GM19351 (cell line): ENCODE measurements around the gene DYNLT2.
"Not testable (repeated sequence)": the region's sequence is repeated elsewhere in the genome, so short reads cannot be mapped to it uniquely, and the experiment has no call there.

Experiments used
- ATAC-seq: cut with Tn5 transposase; IDR thresholded peaks from one replicate; pipeline ENCODE4 v1.9.1; 2021; ENCODE audit warnings: mild to moderate bottlenecking, moderate library complexity; ENCODE audit not compliant: unreplicated experiment

DYNLT2 gene

DNA sequence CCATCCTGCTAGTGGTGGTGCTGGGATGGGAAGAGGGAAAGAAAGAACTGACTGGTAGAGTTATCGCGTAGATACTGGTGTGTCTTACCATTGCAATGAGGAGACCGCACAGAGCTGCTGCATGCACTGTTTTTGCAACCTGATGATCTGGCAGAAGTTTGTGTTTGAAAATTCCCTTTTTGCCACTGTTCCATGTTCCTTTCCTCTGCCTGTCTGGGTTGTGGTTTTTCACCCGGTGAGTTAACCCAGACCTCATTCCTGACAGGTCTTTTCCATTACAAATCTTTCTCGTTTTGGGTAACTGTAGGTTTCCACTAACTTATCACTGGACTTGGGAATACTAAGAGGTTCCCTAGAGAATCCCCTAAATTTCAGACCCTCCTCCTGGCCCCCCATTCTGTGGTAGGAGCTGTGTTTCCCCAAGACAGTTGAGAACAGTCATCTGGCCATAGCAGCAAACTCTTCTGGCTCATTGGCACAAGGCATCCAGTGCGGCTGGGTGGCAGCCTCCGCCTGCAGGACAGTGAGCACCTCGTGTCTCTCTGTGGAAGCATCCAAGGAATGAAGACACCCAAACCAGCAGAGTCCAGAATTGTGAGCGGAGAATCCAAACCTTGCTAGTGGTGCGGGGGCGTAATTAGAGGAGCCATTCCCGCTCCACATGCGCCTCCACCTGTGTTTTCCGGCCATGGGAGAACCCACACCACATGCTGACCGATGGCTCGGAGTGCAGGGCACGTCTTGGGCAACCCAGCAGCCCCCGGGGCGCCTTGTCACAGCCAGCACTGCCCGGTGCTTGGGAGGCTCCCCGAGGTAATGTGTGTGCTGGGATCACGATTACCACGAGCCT lies 32.8 kb upstream of the DYNLT2 start:
- ATAC-seq: no peak

DNA sequence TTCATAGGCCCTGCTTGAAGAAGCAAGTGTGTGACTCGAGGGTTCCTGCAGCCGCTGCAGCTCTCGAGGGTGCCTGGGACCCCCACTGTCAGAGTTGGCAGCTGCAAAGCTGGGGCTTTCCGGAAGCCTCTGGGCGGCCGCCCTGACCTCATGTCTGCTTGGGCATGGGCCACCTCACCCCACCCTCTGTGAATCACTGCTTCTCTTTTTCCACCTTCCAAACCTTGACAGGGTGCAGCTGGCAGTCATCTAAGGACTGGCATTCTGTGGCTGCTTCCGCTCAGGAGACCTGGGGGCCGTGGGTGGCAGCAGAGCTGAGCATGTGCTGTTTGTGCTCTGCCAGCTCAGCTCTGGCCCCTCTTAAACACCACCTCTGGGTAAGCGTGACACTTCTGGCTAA lies 32.0 kb upstream of the DYNLT2 start:
- no peak for ATAC-seq

DNA sequence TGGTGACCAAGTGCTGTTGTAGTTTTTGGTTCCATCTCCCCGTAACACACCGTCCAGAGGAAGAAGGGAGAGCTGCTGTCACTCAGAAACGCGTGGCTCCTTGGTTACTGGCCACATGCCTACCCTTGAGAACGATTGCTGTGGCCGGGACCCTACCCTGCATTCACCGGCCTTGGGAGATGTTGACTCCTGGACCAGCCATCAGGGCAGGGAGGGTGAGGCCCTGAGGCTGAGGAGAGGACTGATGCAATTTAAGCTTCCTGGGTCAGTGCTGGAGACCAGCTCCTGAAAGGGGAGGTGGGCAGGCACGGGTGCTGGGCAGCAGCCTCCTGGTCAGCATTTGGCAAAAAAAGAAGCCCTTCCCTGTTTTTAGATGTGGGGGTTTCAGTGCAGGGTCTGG lies 31.6 kb upstream of the DYNLT2 start:
- ATAC-seq: no peak

DNA sequence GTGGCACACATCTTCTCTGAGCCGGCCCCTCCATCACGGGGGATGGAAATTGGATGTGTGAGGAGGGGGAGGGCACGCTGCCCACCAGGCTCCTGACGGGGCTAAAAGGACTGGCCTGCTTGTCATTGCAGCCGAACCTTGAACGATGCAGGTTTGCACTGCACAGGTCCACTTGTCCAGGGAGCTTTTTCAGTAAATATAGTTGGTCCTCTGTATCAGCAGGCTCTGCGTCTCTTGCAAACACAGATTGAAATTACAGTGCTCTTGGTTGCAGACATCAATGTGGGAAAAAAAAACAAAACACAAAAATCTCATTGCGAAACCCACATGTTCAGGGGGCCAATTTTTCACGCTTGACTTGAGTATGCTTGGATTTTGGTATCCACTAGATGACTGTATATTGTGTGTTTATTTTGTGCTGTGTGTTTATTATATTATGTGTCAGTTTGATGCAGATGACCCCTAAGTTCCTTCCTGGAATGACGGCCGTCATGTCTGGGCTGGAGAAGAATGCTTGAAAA lies 29.3 kb upstream of the DYNLT2 start:
- no peak for ATAC-seq

DNA sequence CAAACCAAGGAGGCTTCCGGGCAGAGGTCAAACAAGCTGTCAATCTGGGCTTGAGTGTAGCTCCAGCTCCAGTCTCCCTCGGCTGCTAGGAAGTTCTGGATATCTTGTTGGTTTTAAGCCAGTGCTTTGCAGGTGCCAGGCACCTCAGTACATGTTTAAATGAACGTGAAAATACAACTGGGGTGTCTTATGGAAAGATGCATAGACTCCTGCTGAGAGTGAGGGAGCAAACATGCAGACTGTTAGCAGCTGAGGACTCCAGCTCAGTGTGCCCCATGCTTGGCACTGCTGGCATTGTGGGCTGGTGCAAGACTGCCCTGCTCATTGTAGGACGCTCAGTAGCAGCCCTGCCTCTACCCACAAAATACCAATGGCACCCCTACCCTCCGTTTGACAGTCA lies 28.5 kb upstream of the DYNLT2 start:
- ATAC-seq: no peak

DNA sequence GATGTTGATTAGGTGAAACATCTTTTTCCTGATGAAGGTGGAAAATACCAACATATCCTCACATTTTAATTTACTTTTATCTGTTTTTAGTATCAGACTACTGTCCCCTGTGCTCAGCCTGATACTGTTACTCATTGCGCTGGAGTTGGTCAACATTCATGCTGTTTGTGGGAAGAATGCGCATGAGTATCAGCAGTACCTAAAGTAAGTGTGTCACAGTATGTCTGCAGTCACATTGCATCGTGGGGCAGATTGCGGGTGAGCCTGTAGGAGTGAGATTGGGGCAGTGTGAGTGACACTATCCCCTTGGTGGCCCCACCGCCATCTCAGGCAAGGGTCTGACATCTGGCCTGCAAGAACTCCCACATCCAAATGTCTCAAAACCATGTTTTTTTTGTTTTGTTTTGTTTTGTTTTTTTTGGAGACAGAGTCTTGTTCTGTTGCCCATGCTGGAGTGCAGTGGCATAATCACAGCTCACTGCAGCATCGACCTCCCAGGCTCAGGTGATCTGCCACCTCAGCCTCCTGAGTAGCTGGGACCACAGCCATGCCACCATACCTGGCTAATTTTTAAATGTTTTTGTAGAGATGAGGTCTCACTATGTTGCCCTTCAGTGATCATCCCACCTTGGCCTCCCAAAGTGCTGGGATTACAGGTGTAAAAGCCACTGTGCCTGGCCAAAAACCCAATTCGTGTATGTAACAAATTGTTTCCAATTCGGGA lies 27.9 kb upstream of the DYNLT2 start:
- no peak for ATAC-seq

DNA sequence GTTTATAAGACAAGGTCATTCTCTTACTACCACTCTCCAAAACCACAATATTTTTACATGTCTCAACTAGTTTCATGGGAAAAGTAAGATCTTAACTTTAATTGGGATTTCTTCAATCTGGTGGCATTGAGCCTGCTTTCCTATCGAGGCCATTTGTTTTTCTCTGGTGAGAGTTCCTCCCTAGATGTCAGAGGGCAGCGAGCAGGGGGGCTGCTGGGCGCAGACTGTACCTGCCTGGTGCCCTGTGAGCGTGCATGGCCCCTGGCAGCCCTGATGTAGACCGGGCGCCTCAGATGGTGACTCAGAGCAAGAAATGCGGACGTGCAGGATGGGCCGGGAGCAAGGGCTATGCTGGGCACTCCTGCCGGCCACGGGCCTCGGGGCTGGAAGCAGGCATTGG lies 27.3 kb upstream of the DYNLT2 start:
- no peak for ATAC-seq

DNA sequence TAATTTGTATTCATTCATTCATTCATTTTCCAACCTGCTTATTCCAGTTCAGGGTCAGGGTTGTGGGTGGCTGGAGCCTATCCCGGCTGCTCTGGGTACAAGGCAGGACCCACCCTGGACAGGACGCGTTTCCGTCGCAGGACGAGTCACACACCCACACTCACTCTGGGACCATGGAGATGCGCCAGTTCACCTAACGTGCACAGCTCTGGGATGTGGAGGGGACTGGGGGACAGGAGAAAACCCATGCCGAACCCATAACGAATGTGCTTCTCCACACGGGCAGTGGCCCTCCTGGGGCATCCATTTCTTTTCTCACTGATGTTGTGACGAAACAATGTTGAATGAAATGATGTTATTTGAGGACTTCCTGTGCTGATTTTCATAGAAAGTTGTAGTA lies 26.5 kb upstream of the DYNLT2 start:
- ATAC-seq: no peak

DNA sequence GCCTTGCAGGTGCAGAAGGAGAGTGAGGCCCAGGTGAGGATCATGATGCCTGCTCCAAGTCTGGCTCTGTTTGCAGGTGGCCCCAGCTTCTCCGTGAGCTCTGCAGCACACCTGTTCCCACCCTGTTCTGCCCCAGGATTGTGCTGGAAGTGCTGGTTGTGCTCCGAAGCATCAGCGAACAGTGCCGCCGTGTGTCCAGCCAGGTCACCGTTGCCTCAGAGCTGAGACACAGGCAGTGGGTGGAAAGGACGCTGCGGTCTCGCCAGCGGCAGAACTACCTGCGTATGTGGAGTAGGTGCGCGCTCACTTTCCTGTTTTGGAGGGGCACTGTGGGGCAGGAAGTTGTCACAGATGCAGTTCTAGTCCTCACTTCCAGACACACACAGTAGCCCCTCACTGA lies 25.0 kb upstream of the DYNLT2 start:
- ATAC-seq: no peak

DNA sequence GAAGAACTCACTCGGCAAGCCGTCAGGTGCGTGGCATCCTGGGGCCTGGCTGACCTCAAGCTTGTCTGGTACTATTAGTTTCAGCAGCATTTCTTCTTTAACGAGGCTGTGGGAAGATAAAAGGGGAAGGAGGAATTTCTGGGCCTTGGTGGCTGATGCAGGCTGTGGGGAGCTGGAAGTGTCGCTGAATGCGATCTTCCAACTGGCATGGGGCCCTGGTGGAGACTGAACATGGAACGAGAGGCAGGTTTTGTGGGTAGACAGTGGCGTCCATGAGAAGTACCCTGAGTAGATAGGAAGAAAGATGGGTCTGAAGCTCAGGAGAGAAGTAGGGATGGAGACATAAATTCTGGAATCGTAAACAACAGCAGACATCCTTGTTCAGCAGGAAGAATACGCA lies 23.9 kb upstream of the DYNLT2 start:
- no peak for ATAC-seq

DNA sequence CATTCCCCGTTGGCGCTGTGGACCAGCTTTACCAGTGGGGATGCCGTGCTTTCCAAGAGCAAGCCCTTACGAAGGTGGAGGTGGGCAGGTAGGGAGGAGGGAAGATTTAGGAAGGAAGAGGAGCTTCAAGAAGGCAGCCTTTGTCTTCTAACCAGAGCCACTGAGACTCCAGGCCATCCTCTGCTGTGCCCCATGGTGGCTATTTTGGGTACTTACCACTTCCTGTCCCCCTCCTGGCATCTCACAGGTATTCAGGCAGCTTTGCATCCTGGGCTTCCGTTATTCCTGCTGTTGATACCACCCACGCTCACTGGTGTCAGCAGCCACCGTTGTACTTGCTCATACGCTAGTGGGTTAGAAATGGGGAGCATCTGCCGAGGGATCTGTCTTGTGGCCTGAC lies 23.0 kb upstream of the DYNLT2 start:
- no peak for ATAC-seq

DNA sequence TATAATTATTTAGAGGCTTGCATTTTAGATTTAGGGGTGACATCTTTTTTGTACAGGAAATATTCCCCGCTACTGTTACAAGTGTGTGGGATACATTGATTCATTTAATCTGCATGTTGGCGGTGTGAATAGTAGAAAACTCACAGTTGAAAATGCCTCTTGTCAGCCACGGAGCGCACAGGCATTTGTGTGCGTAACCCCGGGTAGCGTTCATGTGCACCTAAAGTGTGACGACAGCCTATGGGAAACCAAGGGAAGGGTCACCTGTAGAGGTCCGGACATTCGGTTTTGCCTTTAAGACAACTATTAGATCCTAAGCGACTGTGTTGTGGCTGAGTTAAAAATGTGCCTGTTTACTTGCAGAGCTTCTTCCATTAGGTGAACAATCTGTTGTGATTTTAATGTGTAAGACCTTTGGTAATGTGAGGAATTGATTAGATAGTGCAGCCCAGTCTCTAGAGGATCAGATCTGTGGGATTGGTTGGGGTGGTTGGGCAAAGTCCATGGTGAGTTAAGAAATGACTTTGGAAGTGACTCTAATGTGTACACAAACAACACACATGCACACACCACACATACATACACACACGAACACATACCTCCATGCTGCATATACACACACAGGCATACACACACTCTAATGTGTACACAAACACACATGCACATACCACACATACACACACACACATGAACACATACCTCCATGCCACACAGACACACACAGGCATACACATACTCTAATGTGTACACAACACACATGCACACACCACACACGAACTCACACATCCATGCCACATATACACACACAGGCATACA lies 15.8 kb upstream of the DYNLT2 start:
- ATAC-seq: no peak

DNA sequence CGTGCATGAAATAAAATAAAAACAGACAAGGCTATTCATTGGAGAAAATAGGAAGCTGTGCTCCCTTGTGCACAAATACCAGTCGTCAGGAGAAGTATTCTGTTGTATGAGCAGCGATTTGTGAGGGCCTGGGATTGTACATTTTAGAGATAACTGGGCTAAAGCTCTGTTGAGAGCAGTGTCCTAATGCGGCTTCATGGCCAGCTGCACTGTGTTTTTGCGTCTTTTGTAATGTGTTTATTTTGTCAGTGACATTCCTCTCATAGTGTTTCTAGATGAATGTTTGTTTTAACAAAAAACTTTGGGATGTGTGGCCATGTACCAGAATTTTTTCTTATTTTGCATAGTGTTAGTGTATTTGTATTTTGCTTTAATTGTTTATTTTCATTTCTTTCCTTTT lies 14.9 kb upstream of the DYNLT2 start:
- ATAC-seq: no peak

DNA sequence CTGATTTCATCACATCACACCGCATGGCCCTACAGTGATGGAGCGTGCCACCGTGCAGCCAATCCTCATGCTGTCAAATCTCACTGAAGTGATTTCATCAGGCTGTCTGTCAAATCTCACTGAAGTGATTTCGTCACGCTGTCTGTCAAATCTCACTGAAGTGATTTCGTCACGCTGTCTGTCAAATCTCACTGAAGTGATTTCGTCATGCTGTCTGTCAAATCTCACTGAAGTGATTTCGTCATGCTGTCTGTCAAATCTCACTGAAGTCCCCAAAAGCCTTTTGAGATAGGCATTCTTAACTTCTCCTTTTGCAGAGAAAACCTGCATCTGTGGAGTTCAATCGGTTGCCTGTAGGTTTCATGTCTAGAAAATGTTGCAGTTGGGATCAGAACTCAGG lies 14.4 kb upstream of the DYNLT2 start:
- not testable (repeated sequence) for ATAC-seq

DNA sequence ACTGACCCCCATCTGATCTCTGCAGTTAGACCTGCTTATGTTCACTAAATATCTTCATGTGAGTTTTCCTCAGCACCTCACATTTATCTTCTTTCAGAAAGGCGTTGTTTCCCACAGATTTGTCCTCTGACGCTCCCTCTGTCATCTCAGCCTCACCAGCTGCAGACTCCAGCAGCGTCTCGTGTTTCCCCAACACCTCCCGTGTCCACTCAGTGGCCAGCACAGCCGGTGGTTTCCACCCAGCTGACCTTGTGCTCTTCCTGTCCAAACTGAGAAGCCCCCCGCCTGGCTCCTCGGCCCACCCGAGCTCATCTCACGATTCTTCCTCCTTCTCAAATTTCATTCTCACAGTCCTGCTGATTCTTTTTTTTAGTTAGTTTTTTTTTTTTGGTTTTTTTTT lies 12.5 kb upstream of the DYNLT2 start:
- no peak for ATAC-seq

DNA sequence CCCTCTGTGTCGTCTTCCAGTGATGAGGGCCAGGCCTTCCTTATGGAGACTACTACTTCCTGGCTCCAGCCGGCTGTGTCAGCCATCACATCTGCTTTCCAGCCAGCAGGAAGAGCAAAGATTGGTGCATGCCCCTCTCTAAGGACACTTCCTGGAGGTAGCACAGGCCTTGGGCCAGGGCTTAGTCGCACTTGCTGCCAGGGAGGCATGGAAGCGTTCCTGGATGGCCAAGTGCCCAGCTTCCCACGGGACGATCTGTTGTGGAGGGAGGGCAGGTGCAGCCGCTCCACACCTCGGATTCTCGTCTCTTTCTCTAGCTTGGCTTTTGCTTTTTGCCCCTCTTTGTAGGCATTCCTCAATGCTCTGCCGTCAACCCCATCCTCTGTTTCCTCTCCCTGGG lies 11.9 kb upstream of the DYNLT2 start:
- no peak for ATAC-seq

DNA sequence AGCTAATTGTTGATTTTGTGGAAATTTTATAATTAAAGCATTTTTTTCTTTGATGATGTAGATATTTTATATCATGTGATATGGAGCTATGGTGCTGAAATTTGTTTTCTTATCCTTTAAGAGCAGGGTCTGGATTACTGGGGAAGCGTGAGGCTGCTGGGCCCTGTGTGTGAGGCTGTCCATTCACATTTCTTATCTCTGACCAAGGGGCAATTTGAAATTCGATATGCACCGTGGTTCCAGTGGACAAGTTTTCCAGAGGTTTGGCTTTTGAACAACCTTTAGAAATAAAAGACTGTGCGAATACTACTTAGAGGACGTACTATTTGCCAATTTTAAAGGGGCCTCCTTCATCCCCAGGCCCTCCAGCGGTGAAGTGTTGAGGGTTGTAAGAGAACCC lies 3.8 kb upstream of the DYNLT2 start:
- no peak for ATAC-seq

DNA sequence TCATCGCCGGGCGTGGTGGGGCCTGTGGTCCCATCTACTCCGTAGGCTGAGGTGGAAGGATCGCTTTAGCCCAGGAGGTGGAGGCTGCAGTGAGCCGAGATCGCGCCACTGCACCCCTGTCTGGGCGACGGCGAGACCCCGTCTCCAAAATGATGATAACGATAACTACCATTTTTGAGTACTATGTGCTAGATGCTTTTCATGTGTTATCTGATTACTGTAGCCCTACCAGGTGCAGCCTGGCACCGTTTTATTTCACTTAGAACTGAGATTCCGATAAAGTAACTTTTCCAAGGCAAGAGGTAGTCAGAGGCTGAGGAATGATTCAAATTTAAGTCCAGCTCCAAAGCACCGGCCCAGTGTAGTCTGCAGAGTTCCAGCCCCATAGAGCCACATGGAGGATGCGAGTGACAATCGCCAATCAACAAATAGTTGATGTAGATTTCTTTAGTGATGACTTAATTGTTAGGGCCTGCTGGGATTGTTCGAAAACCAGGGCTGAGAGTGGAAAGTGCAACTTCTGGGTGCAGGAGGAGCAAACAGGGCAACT lies 777 bp upstream of the DYNLT2 start:
- ATAC-seq: no peak

DNA sequence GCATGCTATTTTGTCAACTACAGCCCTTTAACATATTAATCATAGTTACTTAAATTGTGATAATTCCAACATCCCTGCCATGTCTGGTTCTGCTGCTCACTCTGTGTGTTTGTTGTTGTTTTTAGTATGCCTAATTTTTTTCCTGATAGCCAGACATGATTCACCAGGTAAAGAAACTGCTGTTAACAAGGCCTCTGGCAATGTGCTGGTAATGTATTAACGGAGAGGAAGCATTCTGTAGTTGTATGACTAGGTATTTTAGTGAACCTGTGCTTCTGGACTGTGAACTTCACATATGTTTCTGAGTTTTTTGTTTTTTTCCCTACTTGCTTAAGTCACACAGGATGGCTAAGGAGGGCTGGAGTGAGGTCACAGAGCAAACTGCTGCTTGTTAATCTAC lies 4.8 kb downstream of the DYNLT2 start:
- no peak for ATAC-seq

DNA sequence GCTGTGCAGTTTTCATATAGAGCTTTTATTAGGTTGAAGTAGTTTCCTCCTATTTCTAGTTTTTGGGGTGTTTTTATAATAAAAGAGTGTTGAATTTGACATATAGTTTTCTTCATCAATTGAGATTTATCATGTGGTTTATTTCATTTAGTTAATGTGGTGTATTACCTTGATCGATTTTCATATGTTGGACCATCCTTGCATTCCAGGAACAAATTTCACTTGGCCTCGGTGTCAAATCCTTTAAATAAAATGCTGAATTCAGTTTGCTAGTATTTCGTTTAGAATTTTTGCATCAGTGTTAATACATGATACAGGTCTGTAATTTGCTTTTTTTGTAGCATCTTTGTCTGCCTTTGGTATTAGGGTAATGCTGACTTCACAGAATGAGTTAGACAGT lies 6.0 kb downstream of the DYNLT2 start:
- no peak for ATAC-seq

DNA sequence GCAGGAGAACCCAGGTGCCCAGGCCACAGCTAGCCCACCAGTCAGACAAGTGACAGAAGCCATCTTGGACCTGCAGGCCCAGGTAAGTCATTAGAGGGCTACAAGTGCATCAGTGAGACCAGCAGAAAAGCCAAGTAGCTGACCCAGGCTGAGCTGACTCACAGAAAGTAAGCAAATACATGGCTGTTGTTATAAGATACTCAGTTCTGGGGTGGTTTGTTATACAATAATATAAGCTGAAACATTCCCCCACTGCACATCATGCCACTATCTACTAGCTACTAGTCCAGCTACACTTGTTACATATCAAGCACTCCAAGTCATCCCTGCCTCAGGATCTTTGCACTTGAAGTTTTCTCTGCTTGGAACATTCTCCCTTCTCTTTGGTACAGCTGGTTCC lies 10.0 kb downstream of the DYNLT2 start:
- ATAC-seq: no peak
